Cardiac septum (tissue), 1 donor: ENCODE results near the gene KPNA3. TPM values are rescaled to one million over a fixed set of nuclear protein-coding genes. Genes with fewer than 3 reads are reported as not detected.
"Not testable (repeated sequence)": the region's sequence is repeated elsewhere in the genome, so short reads cannot be mapped to it uniquely, and the experiment has no call there.

Source experiments
- DNase-seq: peaks from one replicate; pipeline ENCODE4 v3.0.0-alpha.2; 2020; ENCODE audit warnings: low spot score
- intact Hi-C: fragments of 100-400 bp; cut with DNase I; formaldehyde crosslinking; loops from one replicate; pipeline ENCODE4 v1.14.0; 2022
- long read RNA-seq: library from polyadenylated mRNA; unstranded; transcript quantifications from one replicate; pipeline ENCODE4 v2.0.0, GENCODE V29; 2021
- total RNA-seq: library from RNA; stranded (reverse); fragmentation: NEBNext Ultra II Directional; extraction: Animal tissue kit (Norgen Biotek cat#: 25700); gene quantifications from one replicate; pipeline ENCODE4 v1.2.1, GENCODE V29; 2021
- donor health status: DM: no; HTN: no; CAD: no.

Gene KPNA3
- 46.7 TPM for total RNA-seq
- long read RNA-seq, full-length matches to known transcripts, result 47 of 64 reads
- long read RNA-seq, partial matches to known transcripts, result 4 of 64 reads
- long read RNA-seq, other reads (novel, unspliced or antisense), result 13 of 64 reads

GRCh38 chr13:49792550-49793324, at the start of gene KPNA3:
Gene KPNA3, minus strand, starts transcription at chr13:49792682. Its CDS starts 176 bp downstream, at chr13:49792506.
- peak; percentile 98 for DNase-seq
- intact Hi-C loops, result loop anchor here (1.0 to 5.0 kb wide), 3 partner anchors 55 to 144 kb away; partner anchors contain the start of genes EBPL and SPRYD7

DNA sequence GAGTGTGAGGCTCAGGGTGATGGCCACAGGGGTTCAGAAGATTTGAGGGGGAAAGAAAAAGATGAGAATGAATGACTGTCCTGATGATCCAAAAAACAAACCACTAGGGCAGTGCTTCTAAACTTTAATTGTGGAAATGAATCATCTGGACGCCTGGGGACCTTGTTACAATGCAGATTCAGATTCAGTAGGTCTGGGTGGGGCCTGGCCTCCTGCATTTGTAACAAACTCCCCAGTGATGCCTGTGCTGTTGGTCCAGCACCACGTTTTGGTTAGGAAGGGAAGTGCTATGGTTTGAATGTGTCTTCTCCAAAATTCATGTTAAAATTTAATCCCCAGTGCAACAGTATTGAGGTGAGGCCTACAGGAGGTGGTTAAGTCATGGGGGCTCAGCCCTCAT, 49.5 kb upstream of the KPNA3 start:
- DNase-seq, result no peak
- intact Hi-C loops, result no loop called here

GRCh38 chr13:49840675-49841074, 48.2 kb upstream of the KPNA3 start:
- intact Hi-C loops, result no loop called here
- DNase-seq, result no peak

DNA sequence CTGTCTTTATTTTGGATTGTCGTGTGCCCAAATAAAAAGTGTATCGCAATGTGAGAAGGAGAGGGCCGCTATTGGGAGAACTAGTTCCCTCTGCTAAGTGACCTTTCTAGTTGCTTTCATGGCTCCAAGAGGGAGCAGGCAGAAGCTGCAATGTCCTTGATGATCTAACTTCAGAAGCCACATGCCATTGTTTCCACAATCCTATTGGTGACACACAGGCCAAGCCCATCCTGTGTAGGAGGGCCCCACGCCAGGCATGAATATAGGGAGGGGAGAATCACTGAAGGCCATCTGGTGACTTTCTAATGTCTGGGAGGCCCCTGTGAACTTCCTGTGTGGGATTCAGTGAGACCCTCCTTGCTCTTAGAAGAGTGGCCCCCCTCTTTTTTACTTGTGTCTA, 47.8 kb upstream of the KPNA3 start:
- intact Hi-C loops, result no loop called here
- DNase-seq, result no peak

DNA sequence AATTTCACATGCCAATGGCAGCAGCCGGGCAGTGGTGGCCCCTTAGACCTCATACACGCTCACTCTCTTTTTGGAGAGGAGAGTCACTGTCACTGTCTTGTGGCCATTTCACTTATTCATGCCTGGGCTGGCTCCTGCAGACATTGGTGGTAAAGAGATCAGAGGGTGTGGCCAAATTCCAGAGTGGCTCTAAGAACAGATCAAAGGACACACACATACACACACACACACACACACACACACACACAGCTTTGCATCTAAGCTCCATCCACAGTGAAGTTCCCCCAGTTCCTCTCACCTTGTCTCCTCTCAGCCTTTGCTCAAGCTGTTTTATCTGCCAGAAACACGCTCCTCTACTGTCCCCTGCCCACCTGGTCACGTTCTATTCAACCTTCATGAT, 46.5 kb upstream of the KPNA3 start:
- no peak for DNase-seq
- intact Hi-C loops, result no loop called here

GRCh38 chr13:49836516-49836915, 44.0 kb upstream of the KPNA3 start:
- no peak for DNase-seq
- intact Hi-C loops, result no loop called here

DNA sequence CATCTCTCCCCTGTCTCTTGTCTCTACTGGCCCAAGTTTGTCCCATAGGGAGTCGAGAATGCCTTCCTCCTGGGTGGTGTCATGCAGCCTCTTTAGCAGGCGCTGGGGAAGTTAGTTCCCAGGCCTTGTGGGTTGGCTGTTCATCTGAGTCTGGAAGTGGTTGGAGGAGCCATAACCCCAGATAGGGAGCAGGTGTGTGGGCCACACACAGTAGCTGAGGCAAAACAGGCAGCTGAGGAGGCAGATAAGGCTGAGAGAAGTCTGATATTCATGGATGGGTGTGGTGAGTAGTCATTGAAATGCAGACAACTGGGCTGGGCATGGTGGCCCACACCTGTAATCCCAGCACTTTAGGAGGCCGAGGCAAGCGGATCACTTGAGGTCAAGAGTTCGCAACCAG, 40.9 kb upstream of the KPNA3 start:
- intact Hi-C loops, result no loop called here
- no peak for DNase-seq

DNA sequence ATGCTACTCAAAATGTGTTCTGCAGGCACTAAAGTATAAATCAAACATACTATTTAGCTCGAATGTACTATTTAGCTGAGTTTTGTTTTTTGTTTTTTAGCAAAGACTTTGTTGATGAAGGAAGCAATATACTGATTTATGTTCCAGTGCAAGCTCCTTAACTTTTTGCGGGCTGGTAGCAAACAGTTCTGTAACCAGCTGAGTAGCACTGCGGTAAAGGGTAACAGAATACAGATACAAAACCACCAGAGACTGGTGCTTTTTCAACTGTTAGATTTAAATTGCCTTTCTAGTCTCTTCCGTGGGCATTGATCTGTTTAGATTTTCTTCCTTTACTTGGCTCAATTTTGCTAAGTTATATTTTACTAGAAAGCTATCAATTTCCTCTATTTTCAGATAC, 39.0 kb upstream of the KPNA3 start:
- DNase-seq, result no peak
- intact Hi-C loops, result no loop called here

DNA sequence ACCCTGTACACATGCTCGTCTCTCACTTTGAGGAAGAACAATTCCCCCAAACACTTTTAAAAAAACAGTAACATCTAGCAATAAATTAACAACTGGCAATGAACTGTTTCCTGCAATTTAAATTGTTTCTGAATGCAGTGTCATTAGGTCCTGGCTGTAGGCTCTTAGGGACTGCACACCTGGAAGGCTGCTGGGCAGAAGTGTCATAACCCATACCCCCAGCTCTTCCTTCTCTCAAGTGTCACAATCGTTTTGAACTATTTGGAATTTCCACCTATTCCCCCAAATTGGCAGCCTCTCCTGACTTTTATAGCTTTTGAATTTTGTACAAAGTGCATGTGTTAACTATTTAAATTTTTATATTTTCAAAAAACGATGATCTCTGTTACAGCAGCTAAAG, 38.2 kb upstream of the KPNA3 start:
- no peak for DNase-seq
- intact Hi-C loops, result no loop called here

DNA sequence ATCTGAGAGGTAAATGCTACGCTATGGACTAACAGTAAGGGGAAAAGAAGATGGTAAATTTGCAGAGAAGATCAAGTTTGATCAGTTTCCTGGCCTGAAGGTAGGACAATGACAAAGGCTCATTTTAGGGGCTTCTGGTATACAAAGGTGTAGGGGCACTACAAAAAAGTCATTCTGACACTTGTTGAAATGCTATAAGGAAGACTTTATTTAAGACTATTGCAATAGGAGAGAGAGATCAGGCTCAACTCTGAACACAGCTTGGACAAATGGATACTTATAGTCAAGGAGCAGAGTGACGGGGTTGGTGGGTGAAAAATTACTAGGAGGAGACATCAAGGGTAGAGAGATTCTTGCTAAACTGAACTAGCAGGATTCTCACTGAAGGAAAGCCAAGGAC, 37.2 kb upstream of the KPNA3 start:
- intact Hi-C loops, result no loop called here
- DNase-seq, result no peak

DNA sequence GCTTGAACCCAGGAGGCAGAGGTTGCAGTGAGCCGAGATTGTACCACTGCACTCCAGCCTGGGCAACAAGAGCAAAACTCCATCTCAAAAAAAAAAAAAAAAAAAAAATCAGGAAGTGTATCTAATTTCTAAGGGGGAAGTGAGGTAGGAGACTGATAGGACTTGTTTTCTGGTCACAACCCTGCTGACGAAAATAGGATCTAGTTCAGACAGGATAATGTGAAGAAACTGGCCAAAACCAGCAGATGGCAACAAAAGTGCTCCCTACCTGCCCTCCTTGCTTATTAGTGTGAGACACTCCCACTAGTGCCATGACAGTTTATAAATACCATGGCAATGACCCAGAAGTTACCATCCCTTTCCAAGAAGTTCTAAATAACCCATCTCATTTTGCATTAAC, 36.0 kb upstream of the KPNA3 start:
- DNase-seq, result no peak
- intact Hi-C loops, result no loop called here

DNA sequence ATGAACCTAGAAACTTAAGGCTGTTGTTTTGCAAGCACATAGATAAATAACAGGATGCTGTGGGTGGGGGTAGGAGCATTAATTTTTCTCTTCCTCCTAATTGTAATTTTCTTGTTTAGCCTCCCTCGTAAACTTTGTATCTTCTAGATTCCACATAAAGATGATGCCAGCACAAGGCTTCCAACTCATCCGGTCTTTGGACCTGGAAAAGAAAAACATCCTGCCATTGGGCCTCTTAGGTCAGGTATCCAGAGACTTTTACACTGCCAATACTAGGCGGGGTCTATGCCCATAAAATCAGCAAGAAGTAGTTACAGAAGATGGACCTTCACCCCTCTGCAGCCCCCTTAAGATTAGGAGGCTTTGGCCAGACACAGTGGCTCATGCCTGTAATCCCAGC, 35.4 kb upstream of the KPNA3 start:
- no peak for DNase-seq
- intact Hi-C loops, result no loop called here

GRCh38 chr13:49827336-49827735, 34.9 kb upstream of the KPNA3 start:
- DNase-seq, result no peak
- intact Hi-C loops, result no loop called here

- intact Hi-C loops, result no loop called here
- peak; percentile 27 for DNase-seq
Measured at GRCh38 chr13:49821216-49822009, 28.9 kb upstream of the KPNA3 start.

DNA sequence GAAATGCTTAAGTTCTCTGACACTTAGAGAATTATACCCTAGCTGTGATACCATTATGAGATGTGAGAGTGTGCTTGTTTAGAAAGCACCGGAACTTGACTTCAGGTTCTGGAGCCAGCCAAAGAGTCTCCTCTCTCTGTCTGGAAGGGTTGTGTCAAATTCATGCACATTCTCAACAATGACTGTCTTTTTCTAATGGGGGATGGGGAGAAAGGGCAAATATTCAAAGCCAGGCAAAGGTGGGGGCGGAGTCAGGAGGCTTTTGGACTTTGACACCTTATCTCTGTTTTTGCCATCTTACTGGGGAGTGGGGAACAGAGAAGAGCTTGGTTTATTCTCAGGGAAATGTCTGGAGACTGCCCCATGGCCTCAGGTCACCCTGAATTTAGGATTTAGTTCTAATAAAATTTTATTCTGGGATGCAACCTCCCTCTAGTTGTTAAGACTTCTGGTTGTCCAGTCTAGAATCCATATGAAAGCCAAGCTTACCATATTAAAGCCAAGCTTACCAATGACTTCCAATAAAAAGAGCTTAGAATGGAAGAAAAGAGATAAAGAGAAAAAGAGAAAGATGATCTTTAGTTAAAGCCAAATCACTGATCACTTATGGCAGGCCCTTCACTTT, 28.2 kb upstream of the KPNA3 start:
- intact Hi-C loops, result no loop called here
- DNase-seq, result no peak

GRCh38 chr13:49816047-49816446, 23.6 kb upstream of the KPNA3 start:
- DNase-seq, intact Hi-C loops: not testable (repeated sequence)

DNA sequence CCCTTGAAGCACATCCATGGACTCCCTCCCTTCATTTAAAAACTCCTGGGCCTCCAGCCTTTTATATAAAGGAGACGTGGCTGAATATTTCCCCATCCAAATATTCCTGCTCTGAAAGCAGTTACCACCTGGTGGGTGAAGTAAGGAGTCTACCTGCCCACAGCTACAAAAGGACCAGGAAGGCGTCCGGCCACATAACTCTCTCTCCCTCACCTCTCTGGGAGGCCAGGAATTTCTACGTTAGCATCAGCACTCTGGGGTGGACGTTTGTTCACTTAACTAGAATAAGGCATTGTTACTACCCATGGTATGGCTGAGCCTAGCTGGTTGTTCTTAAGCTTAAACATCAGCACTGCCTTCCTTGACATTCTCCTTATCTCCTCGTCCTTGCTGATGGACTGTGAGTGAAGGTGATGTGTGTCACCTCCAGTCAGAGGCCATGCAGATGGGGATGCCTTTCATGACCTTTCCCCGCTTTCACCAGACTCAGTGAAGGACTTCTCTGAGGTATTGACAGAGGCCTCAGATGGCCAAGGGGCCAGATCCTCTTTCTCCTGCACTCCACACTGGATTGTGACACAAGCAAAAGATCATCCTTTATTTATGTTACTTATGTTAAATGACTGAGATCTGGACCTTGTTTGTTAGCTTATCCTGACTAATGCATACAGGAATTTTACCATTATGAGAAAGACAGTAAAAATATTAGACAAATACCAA, 22.2 kb upstream of the KPNA3 start:
- intact Hi-C loops, result no loop called here
- DNase-seq, result no peak

DNA sequence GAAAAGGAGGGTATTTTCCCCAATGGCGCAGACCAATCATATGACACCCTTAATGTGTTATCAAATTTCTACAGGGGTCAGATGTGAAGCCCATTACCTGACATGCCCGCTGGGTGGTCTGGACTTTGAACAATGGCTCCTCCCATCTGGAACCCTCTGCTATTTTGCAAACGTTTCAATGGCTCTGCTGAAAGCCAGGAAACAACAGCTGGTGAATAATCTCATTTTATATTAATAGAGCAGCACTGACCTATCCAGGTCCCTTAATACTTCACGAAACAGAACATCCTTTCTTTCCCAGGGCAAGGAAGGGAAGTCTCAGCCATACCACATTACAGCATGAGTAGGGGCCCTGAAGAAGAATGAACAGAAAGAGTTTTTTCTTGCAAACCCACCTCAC, 20.3 kb upstream of the KPNA3 start:
- intact Hi-C loops, result no loop called here
- DNase-seq, result no peak

DNA sequence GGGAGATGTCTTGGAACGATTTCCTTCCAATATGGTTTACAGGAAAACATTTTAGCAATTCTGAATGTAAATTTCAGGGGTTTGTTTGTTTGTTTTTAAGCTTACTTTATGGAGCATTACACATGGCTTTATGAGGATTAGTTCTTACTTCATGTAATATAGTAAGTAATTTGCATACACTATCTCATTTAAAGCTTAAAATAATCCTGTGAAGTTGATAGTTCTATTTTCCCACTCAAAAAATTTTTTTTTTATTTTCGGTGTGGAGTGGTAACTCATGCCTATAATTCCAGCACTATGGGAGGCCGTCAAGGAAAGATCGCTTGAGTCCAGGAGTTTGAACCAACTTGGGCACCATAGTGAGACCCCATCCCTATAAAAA, 19.0 kb upstream of the KPNA3 start:
- no peak for DNase-seq
- intact Hi-C loops, result no loop called here
